ENCODE results near the gene DTX1. TPM values are rescaled to one million over a fixed set of nuclear protein-coding genes. Genes with fewer than 3 reads are reported as not detected.

The DTX1 gene
- total and polyA plus RNA-seq, 7 donors, result 0.49 to 2.4 (median 0.75) TPM

DNA sequence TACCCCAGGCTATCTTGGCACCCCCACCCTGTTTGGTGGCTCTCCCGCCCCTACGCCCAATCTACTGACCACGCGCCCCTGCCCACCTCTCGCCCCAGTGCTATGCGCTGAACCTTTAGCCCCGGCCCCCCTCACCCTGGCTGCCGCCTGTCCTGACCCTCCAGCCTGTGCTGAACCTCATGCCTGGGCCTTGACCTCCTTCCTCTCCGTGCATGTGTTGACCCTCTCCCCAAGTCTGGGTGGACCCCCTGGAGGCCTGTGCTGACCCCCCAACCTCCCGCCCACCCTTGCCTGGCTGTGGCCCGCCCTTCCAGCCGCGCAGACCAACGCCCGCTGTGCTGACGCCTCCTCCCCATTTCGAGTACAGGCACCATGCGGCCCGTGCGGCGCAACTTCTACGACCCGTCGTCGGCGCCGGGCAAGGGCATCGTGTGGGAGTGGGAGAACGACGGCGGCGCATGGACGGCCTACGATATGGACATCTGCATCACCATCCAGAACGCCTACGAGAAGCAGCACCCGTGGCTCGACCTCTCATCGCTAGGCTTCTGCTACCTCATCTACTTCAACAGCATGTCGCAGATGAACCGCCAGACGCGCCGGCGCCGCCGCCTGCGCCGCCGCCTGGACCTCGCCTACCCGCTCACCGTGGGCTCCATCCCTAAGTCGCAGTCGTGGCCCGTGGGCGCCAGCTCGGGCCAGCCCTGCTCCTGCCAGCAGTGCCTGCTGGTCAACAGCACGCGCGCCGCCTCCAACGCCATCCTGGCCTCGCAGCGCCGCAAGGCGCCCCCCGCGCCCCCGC is 20.7 kb downstream of the DTX1 start:
- Histone ChIP-seq H3K27ac (no peak overlapping the region), H3K9me3 (no peaks in the 10 kb centered on the region), H3K36me3 (ENCODE audit: insufficient read depth in 1 of 2, low read depth in 1 of 2) (no peaks in the 10 kb centered on the region), H3K4me1 (no peaks in the 10 kb centered on the region), H3K4me3 (no peak overlapping the region), H3K27me3 (ENCODE audit: insufficient read depth in 3 of 3, low read length in 2 of 3) (peaks cover 6 to 24% (median 9%) of the 10 kb centered on the region in 3 donors)
- no peak for ATAC-seq
- intact Hi-C loops (cut with DNase I), result no loop called here
- peak in 1 of 2 donors; percentile 34 for DNase-seq
- 16 to 26% (median 23%) methylated on average over 63 to 70 of the region's 70 CpGs for WGBS, 3 donors
- no peak for TF ChIP-seq CTCF (IDR thresholded peaks at IDR 0.05)

GRCh38 chr12:113077859-113078255 is 21.3 kb downstream of the DTX1 start:
- no peaks in the 10 kb centered on the region for H3K36me3 ChIP-seq (ENCODE audit: insufficient read depth in 1 of 2, low read depth in 1 of 2)
- TF ChIP-seq CTCF (IDR thresholded peaks at IDR 0.05), result no peak
- DNase-seq (peak in 1 of 2 donors; percentile 33), ATAC-seq (no peak)
- WGBS, 3 donors, result 10 to 24% (median 18%) methylated on average over 20 to 48 of the region's 48 CpGs
- H3K4me3 ChIP-seq, result no peak overlapping the region
- H3K4me1 ChIP-seq, result no peaks in the 10 kb centered on the region
- H3K27ac ChIP-seq, result no peak overlapping the region
- peaks cover 6 to 27% (median 9%) of the 10 kb centered on the region in 3 donors for H3K27me3 ChIP-seq (ENCODE audit: insufficient read depth in 3 of 3, low read length in 2 of 3)
- intact Hi-C loops (cut with DNase I), result no loop called here
- no peaks in the 10 kb centered on the region for H3K9me3 ChIP-seq

DNA sequence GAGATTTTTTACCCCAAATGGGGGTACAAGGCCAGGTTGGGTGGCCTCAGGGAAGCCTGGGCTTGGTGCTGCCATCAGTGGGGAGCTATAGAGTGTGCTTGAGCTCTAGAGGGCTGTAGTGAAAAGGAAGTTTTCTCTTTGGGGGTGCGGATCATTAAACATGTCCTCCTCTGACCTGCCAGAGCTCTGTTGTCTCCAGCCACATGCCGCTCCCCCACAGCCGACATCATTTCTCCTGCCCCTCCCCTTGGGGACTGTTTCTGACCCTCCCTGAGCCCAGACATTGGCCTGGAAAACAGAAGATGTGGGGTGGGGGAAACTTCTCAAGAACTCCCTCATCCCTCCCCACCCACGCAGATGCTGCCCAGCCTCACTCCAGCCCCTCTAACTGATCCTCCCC is 25.3 kb downstream of the DTX1 start:
- 41 to 56% (median 53%) methylated on average over 4 of the region's 4 CpGs for WGBS, 3 donors
- H3K4me3 ChIP-seq, result no peak overlapping the region
- no peak for TF ChIP-seq CTCF (IDR thresholded peaks at IDR 0.05)
- H3K36me3 ChIP-seq (ENCODE audit: insufficient read depth in 1 of 2, low read depth in 1 of 2), result no peaks in the 10 kb centered on the region
- DNase-seq (no peak), ATAC-seq (no peak)
- H3K27ac ChIP-seq, result no peak overlapping the region
- no peaks in the 10 kb centered on the region for H3K9me3 ChIP-seq
- H3K4me1 ChIP-seq, result no peaks in the 10 kb centered on the region
- peaks cover 6 to 36% (median 9%) of the 10 kb centered on the region in 3 donors for H3K27me3 ChIP-seq (ENCODE audit: insufficient read depth in 3 of 3, low read length in 2 of 3)
- intact Hi-C loops (cut with DNase I), result no loop called here

DNA sequence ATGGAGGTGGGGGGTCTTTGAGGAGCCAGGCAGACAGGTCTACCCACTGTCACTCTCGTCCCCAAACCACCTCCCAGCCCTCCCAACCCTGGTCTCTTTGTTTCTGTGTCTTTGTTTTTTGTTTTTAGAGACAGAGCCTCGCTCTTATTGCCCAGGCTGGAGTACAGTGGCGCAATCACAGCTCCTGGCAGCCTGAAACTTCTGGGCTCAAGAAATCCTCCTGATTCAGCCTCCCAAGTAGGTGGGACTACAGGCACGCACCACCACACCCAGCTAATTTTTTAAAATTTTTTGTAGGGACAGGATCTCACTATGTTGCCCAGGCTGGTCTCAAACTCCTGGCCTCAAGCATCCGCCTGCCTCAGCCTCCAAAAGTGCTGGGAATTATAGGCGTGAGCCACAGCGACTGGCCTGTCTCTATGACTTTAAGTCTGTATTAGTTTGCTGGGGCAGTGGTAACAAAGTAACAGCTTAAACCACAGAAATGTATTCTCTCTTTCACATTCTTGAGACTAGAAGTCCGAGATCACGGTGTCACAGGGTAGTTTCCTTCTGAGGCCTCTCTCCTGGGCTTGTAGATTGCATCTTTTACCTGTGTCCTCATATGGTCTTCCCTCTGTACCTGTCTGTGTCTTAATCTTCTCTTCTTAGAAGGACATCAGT is 26.1 kb downstream of the DTX1 start:
- peaks cover 4 to 36% (median 13%) of the 10 kb centered on the region in 3 donors for H3K27me3 ChIP-seq (ENCODE audit: insufficient read depth in 3 of 3, low read length in 2 of 3)
- WGBS, 3 donors, result 75 to 84% (median 80%) methylated on average over 9 of the region's 9 CpGs

More for the DNA sequence above, 26.1 kb downstream of the DTX1 start:
- Histone ChIP-seq H3K9me3 (no peaks in the 10 kb centered on the region), H3K4me1 (no peaks in the 10 kb centered on the region), H3K4me3 (no peak overlapping the region), H3K36me3 (ENCODE audit: insufficient read depth in 1 of 2, low read depth in 1 of 2) (no peaks in the 10 kb centered on the region), H3K27ac (no peak overlapping the region)
- ATAC-seq (no peak), DNase-seq (no peak)
- intact Hi-C loops (cut with DNase I), result no loop called here
- no peak for TF ChIP-seq CTCF (IDR thresholded peaks at IDR 0.05)

All from psoas muscle (tissue), 8 donors.